OCI-LY7 (cell line): ENCODE data around the gene LTA4H.

Experiments
- EZH2phosphoT487 ChIP-seq: fragments of 200-600 bp; sonication (generic); IDR thresholded peaks from 2 replicates; pipeline ENCODE4 v1.6.1; 2018; ENCODE audit warnings: low read depth, borderline replicate concordance, mild to moderate bottlenecking, mixed run types, antibody characterized with exemption, low read length, moderate library complexity, mixed read lengths
- TF ChIP-seq, protein P1 (sequence below): fragments of 200-600 bp; sonication (generic); conservative IDR thresholded peaks from 2 replicates; pipeline ENCODE4 v1.5.1; 2014; ENCODE audit warnings: mild to moderate bottlenecking, antibody characterized with exemption, low read length, moderate library complexity, mixed read lengths

- TF ChIP-seq, protein P1, sequence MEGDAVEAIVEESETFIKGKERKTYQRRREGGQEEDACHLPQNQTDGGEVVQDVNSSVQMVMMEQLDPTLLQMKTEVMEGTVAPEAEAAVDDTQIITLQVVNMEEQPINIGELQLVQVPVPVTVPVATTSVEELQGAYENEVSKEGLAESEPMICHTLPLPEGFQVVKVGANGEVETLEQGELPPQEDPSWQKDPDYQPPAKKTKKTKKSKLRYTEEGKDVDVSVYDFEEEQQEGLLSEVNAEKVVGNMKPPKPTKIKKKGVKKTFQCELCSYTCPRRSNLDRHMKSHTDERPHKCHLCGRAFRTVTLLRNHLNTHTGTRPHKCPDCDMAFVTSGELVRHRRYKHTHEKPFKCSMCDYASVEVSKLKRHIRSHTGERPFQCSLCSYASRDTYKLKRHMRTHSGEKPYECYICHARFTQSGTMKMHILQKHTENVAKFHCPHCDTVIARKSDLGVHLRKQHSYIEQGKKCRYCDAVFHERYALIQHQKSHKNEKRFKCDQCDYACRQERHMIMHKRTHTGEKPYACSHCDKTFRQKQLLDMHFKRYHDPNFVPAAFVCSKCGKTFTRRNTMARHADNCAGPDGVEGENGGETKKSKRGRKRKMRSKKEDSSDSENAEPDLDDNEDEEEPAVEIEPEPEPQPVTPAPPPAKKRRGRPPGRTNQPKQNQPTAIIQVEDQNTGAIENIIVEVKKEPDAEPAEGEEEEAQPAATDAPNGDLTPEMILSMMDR: no peak
- no peak for TF ChIP-seq EZH2phosphoT487
These were observed 40.0 kb downstream of the LTA4H start for GRCh38 chr12:95995238-95996031.
